Stimulated activated CD4-positive, alpha-beta T cell treated with anti-CD3 and anti-CD28 coated beads, TNF-alpha, amount 100 ng/mL, for 1 hour (primary cell): ENCODE data around the gene NMNAT3.

Experiments used
- DNase-seq, 3 donors: peaks; one replicate each; pipeline ENCODE4 v3.0.0-alpha.2; 2020; ENCODE audit warnings: low read depth in 3 of 3, low spot score in 1 of 3

NMNAT3 gene

DNA sequence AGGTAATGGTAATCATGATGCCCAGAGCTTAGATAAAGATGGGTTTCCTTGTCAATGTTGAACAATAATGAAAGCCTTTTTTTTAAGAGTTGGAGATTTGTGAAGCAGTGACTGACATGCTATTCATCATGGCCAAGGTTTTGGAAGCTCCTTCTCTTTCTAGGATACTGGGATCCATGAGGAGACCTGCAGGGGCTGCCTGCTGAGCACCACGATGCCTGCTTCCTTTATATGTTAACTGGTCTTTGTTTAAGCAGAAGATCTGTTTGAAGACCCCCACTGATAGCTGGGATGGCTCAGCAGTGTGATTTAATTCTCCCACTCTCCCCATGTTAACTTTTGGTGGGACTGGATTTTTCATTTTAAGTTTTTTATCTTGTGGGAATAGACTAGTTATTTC lies 154.1 kb downstream of the NMNAT3 start:
- DNase-seq, result no peak

DNA sequence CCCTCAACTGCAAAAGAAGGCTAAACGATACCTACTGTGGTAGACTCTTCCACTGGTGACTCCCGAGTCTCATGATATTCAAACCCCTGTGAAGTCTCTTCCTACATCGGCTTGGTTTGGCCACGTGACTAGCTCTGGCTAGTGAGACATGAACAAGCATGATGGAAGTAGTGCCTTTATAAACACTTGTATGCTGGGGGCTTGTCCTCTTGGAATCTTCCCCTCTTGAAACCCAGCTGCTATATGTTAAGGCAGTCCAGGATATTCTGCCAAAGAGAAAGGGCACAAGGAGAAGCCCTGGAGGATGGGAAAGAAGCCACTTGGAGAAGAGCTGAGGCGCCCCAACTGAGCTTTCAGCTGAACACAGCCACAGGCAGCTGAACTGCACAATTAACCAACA lies 154.6 kb downstream of the NMNAT3 start:
- no peak for DNase-seq

DNA sequence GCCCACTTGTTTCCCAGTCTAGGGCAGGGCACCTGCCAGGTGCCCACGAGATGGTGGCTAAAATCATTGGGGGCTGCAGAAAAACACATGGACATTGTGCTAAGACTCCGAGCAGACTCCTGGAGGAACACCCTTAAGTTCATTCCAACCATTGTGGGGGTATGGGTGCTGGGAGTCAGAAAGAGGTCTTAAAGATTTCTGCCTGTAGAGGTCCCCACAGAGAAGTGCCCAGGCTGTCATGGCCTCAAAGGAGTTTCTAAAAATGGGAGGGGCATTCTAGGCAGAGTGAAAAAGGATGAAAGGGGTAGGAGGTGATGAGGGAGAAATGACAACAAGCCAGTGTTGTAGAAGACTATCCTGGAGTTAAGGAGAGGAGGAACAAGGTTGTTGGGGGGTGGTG lies 155.4 kb downstream of the NMNAT3 start:
- no peak for DNase-seq

DNA sequence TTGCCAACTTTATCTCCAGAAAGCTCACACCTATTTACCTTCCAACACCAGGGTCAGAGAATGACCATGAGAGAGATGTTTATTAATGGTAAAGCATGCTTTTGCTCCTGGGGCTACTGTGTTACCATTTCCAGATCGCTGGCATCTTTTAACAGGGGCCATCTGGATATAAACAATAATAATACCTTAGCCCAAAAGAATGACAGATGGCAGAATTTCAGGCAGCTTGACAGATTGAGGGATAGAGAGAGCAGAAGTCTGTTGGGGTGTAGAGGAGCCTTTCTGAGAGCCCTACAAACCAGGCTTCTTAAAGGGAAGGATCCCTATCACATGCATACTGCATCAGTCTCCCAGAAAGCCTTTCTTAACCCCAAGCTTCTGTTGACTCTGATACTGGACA lies 156.0 kb downstream of the NMNAT3 start:
- no peak for DNase-seq

DNA sequence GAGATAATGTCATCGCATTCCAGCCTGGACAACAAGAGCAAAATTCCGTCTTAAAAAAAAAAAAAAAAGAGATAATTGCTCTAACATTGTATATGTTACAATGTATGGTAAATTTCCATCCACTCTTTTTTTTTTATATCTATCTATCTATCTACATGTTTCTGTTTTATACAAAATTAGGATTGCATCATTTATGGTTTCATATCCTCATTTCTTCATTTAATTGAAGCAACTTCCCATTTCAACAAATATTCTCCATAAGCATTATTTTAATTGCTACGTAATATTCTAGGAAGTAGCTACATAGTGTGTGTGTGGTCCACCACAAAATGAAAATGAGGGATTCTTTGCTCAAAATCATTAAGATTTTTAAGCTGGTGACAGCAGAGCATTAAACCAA lies 156.6 kb downstream of the NMNAT3 start:
- DNase-seq, result no peak

DNA sequence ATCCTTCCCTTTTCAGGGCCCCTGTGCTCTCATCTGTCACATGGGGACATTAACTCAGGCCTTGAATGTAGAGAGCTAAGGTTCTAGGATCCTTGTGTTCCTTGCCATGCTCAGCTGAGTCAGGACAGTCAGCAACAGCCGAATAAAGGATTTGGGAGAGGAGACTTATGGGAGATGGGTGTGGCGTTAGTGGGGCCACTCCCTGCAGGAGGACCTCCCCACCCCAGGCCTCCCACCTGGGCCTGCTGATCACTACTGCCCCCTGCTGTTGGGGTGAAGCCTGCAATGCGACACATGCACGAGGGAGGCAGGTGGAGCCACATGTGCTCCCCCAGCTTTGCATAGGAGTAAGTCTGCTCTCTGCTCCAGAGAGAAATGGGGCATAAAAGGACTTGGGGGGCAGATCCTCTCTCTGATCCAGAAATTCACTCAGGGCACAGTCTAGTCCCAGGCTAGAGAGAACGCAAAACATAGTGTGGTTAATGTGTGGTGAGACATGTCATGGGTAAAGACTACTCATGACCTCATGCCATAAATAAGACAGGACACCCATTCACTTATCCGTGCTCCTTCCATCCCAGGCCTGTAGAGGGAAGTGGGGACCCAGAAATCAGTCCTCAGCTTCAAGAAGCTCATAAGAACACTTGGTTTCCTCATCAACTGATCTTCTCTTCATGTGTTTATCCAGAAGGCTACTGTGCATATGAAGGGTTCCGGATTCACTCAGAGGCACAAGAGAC lies 157.6 kb downstream of the NMNAT3 start:
- DNase-seq, result no peak

DNA sequence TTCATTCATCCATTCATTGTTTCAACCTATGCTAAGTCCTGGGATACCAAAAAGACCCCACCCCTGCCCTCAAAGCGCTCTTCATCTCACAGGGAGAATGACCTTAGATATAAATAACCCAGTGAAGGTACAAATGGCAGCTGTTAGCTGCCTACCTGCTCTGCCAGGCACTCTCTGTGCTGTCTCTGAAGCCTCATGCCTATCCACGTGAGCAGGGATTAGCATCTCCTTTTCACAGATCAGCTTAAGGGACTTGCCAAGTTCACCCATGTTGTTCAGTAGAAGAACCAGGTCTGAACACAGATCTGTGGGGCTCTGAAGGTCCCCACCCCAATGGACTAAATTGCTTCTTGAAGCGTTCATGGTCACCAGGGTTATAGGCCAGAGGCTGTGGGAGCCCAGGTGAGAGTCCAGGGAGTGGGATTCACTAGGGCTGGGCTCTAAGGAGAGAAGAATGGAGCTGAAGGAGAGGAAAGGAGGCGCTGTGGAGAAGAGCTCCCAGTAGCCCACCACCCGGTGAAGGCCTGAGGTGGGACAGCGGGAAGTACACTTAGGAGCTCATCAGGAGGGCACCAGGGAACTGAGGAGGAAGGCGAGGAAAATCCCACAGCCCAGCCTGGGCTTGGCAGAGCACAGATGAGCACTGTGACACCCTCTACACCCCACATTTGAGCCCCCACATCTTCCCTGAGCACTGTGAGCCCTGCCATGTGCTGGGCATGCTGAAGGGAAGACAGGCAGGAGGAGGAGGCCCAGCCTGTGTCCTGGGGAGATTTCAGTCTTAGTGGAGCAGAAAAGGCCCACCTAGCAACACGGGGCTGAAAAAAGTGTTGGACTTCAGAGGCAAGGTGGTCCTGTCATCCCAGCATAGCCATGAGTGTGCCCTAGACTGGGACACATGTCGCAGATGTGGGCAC lies 158.6 kb downstream of the NMNAT3 start:
- no peak for DNase-seq

DNA sequence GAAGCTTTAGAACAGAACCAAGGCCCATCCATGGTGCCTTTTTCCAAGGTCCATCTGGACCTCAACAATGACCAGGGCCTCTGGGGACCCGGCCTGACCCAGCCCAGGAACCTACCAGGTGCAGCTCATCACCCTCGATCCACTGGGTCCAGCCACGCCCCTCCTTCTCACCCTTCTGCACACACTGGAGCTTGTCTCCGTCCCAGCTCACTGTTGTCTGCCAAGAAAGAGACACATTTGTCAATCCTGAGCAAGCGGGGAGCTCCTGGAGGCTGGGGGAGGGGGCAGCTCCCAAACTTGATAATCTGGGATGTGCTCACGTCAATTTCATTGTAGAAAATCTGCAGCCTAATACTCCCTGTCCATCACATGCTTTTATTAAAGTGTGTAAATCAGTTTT lies 159.5 kb downstream of the NMNAT3 start:
- DNase-seq, result no peak

DNA sequence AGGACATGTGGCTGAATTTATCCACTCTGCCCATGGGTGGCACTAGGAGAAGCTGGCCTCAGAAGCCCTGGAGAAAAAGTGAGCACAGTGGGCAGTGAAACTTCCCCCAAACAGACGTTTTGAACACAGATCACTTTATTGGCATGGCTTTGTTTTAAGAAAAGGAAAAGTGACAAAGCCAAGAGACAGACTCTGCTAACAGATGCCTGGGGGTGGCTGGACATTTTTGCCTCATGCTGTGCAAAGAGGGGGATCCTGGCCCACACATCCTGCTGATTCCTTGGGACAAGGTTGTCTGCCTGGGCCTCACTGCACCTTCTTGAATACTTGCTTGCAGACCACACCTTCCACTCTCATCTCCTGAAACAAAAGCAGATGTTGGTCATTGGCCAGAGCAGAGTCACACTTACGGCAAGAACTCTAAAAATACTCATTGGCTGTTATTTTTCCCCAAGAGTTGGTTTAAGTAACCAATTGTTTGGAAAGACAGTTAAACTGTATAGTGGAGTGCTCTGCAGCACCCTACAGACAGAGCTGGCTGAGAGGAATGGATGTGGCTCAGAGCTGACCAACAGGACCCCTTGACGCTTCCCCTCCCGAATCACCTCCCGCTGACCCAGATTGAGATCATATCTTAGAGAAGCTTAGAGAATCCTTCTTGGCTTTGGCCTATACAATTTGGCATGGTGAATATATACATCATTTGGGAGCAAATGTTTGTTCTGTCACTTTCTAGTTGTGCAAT lies 160.3 kb downstream of the NMNAT3 start:
- no peak for DNase-seq

DNA sequence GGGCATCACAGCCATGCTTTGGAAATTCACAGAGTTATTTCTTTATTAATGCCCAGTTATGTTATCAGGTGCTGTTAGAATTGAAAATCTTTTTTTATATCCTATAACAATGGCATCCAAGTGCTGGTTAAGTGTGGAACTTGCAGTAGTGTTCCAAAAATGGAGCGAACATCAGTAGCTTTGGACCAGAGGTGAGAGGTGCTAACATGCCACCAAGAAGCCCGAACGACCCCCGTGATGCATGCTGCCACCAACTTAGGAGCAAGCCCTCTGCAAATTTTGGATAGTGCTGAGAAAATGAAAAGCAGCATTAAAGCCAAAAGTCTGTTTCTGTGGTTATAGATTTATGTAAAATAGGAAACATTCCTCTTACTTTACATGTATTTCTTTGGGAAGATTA lies 163.0 kb downstream of the NMNAT3 start:
- no peak for DNase-seq
